ENCODE measurements around the gene EFHC2.

DNA sequence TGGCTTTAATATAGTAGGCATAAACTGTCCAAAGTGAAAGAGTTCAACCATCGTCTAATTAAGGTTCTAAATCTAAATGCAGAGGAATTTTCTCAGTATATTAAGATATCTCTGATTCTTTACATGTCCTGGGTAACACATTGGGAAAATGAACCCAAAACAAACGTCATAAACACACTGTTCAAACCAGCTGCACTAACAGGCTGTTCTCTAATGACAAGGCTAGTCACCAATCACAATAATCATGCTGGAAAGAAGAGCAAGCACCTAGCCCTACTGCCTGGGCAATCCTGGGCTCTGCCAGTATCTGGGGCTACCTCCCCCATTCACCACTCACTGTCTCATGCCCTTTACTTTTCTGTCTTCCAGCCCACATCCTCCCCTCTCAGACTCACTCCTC is 107.9 kb downstream of the EFHC2 start:
- TF ChIP-seq POLR2A (IDR thresholded peaks at IDR 0.05; ENCODE audit: low read depth, low read length) (no peak), POLR2AphosphoS5 (IDR thresholded peaks at IDR 0.05; ENCODE audit: low read depth, low read length) (no peak), TAF1 (IDR thresholded peaks at IDR 0.05; ENCODE audit: borderline replicate concordance, low read depth, low read length) (no peak)
